GM19324 (cell line): ENCODE data around the gene SLC8A2.
A peak's percentile ranks its signal among the peaks of the same experiment; 100 is the strongest.

ENCODE experiments used
- ATAC-seq: cut with Tn5 transposase; IDR thresholded peaks from one replicate; pipeline ENCODE4 v1.9.1; 2021; ENCODE audit warnings: mild to moderate bottlenecking, moderate library complexity; ENCODE audit not compliant: unreplicated experiment, low FRiP score

Gene SLC8A2, protein sequence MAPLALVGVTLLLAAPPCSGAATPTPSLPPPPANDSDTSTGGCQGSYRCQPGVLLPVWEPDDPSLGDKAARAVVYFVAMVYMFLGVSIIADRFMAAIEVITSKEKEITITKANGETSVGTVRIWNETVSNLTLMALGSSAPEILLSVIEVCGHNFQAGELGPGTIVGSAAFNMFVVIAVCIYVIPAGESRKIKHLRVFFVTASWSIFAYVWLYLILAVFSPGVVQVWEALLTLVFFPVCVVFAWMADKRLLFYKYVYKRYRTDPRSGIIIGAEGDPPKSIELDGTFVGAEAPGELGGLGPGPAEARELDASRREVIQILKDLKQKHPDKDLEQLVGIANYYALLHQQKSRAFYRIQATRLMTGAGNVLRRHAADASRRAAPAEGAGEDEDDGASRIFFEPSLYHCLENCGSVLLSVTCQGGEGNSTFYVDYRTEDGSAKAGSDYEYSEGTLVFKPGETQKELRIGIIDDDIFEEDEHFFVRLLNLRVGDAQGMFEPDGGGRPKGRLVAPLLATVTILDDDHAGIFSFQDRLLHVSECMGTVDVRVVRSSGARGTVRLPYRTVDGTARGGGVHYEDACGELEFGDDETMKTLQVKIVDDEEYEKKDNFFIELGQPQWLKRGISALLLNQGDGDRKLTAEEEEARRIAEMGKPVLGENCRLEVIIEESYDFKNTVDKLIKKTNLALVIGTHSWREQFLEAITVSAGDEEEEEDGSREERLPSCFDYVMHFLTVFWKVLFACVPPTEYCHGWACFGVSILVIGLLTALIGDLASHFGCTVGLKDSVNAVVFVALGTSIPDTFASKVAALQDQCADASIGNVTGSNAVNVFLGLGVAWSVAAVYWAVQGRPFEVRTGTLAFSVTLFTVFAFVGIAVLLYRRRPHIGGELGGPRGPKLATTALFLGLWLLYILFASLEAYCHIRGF

DNA sequence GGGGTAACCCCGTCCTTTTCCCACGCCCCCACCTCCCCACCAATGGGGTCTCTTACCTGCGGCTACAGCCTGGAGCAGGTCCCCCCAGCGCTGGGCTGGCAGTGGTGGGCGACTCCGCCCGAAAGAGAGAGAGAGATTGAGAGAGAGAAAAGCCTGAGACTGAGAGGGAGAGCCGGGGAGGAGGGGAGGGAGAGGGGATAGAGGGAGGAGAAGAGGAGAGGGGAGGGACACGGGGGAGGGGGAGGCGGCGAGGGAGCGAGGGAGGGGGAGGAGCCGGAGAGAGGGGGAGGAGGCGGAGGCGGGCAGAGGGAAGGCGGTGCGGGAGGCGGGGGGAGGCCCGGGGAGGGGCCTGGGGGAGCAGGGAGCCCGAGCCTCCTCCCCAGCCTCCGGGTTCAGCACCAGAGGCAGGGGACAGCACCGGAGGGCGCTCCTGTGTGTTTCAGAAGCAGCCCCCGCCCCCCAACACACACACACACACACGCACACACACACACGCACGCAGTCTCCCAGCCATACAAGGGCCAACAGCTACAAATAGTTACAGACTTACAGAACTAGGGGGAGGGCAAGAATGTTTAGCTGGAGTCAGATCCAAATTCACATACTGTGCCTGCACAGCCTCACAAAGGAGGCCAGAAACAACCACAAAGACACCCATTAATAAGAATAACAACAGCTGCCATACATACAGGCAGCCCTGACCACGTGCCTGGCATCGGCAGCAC, at the start of gene SLC8A2:
TSS of gene SLC8A2 (minus strand) at position 161 of the 725 bp plus-strand sequence. CDS start 5,490 bp downstream, outside the sequence.
- no peak for ATAC-seq

DNA sequence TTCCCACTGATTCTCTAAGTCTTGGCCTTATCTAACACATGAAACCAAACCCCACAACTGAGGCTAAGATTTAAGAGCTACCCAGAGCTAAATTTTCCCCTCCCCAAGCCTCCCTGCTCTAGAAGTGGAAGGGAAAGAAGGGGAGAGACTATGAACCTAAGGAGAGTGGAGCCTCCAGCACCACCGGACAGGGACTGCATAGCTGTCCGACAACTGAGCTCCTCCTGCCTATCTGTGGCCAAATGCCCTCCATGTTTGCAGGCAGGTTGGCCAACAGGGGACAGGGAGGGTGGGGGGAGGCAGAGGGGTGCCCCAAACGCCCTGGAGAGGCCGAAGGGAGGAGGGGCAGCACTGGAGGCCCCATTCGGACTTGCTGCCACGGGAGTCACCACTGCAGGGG, 49.1 kb upstream of the SLC8A2 start:
- ATAC-seq = no peak

DNA sequence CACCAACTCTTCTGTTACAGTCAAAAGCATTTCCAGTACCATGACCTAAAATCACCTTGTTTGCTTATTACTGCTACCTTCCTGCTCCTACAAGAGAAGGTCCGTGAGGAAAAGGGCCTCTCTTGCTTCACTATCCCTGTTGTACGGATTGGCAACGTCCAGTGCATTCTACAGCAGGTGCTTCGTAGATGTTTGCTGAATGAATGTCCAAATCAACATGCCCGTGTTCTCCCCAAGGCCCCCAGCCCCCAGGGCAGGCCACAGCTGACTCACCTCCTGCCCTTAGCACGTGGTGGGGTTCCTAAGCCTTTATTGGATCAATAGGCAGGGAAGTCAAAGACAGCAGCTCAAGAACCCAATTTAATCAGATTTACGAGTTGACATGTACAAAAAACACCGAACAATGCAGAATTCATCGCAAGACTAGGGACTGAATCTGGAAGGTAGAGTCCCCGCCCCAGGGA, 48.7 kb upstream of the SLC8A2 start:
- no peak for ATAC-seq

DNA sequence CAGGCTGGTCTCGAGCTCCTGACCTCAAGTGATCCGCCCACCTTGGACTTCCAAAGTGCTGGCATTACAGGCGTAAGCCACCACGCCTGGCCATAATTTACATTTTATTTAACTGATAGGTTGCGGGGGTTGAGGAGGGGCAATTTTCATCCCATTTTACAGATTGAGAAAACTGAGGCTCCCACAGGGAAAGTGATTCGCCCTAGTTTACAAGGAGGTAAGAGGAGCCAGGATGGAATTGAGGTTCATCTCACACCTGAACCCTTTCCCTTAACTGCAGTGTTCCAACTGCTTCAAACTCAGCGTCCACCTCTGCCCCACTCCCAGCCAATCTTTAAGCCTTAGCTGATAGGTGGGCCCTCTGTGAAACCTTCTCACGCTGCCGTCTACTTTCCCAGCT, 47.2 kb upstream of the SLC8A2 start:
- no peak for ATAC-seq

DNA sequence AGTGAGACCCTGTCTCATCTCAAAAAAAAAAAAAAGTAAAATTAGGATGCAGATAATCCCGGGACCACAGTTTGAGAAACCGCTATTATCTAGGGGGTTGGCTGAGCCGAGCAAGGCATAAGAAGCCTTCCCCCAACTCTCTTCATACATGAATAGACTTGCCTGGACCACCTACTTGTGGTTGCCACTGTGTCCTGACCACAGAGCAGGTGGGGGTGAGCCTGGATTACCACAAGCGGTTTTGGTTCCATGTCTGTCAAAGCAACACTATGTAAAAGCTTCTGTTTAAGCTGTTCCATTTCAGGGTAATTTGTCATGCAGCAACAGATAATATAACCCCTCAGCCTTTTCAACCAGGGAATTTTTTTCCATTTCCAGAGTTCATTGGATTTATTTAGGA, 46.4 kb upstream of the SLC8A2 start:
- ATAC-seq = peak; percentile 23

DNA sequence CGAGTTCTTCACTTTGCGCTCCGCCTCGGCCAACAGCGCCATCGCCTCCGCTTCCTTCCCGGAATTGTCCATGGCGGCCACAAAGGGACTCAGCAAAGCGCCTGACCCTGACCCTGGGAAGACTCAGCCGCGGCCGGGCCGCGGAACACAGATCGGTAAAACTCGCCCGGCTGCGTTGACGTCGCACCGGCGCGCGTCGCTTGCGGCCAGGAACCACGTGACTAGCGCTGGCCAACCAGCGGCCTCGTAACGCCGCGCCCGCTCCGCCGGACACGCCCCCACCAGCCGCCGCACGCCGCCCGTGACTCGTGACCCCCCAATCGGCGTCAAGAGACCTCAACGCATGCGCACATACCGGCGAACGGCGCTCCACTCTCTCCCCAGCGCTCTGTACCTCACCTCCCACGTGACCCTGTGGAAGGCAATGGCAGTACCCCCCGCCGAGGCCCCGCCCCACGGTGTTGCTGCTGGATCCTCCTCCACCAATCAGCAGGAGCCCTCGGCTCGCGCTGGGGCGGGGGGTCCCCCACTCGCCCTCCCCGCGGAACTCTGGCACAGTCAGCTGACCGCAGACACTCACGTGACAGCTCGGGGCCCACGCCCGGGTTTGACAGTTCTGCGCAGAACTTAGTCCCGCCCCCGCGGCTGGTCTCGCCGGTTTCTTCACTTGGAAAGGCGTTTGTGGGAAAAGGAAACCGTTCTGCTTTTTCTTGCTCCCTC, 43.3 kb upstream of the SLC8A2 start, which contains the start of gene NAPA:
TSS of gene NAPA (minus strand) at position 195 of the 720 bp plus-strand sequence. CDS start at position 72, 123 bp downstream.
- ATAC-seq = peak; percentile 86

DNA sequence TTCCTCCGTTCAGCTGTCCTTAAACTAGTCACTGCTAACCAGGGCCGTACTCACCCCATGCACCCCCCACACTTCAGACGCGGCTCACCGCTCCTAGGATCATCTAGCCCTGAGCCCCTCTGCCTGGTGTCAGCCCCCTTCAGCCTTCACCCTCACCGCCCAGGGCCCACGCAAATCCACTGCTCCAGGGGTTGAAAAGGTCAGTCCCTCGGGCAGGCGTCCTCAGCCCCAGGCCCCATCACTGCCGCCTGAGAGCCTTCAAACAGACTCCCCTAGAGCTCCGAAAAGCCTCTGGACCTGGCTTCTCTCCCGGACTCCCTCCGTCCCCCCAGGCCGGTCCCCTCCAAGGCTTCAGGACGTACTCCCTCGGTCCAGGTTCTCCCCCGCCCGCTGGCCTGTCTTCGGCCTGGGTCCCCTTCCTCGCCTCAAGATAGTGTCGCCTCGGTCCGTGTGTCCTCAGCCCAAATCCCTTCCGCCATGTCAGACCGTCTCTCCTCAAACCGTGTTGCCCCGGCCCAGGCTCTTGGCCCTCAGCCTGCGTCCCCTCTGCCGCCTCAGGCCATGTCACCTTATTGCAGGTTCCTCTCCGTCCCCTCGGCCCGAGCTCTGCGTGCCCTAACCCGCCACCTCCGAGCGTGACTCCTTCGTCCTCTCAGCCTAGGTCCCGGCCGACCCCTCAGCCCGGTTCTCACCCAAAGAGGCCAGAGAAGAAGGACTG, 42.6 kb upstream of the SLC8A2 start:
- no peak for ATAC-seq

DNA sequence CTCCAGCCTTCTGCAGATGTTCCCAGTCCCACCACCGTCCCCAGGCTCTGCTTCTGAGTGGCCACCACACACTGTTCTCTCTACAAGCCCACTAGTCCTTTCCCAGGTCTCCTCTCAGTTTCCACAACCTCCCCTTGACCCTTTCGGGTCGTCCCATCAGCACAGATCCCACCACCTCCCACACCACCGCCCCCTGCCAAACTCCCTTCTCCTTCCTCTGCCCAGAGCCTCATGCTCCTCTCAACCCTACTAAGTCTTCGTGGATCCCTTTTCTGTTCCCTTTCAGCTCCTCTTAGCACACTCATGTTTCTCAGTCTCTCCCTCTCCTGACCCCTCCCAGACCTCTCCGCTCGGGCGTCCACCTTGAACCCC, 41.2 kb upstream of the SLC8A2 start:
- ATAC-seq = no peak

DNA sequence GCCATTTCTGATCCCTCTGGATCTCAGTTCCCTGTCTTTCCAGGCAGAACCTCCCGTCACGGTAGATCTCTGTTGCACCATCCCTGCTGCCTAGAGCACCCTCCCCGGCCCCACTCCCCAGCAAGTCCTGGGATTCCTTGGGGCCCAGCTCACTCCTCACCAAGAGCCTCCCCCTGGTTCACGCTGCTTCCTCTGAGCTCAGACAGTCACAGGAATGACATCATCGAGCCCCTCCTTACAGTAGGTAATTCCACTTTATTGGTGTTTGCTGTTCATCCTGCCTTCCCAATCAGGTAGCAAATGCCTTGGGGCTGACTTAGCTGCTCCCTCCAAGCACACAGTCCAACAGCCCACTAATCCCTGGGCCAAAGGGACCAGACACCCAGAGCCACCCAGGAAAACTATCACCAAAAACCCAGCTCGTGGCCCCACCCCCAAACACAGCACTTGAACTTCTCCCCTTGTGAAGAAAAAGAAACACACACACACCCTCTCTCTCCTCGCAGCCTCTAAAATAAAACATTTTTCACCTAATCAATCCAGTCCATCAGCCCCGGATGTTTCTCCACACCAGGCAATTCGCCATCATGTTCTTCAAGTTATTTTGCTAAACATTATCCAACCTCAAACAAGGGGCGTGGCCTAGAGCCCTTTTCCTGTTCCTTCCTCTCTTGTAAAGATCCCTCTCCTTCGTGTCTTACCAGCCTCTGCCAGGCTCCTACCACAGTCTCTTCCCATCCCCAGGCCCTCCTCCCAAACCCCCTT, 40.7 kb upstream of the SLC8A2 start:
- no peak for ATAC-seq

DNA sequence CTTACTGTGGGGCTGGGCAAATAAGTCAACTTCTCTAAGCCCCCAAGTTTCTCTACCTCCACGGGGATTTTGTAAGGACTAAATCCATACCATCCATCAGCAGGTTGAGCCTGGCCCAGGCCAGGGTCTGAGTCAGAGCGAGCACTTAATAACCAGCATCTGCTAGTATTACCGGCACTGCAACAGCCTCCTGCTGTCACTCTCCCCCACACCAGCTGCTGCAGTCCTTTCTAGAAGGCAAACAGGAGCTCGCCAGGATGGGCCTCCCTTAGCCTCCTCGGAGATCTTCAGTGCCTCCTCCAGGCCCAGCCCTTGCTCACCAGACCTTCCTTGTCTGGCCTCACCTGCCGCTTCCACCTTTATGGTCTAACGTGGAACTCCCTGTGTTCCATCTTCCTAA, 40.0 kb upstream of the SLC8A2 start:
- ATAC-seq = no peak

DNA sequence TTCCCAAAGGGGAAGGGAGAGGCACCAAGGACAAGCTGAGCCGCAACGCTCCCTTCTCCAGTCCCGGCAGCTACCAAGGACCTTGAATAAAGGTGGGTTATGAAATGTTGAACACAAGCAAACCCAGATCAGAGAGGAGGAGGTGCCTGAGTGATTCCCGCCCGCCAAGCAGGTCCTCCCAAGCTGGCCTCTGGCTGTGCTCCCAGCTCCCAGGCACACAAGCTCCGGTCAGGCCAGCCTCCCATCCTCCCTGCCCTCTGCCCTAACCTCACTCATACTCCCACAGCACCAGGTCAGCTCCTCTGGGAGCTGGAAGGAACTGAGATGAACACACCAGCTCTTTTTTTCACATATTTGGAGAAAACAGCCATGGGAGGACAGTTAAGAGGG, 39.4 kb upstream of the SLC8A2 start:
- no peak for ATAC-seq

DNA sequence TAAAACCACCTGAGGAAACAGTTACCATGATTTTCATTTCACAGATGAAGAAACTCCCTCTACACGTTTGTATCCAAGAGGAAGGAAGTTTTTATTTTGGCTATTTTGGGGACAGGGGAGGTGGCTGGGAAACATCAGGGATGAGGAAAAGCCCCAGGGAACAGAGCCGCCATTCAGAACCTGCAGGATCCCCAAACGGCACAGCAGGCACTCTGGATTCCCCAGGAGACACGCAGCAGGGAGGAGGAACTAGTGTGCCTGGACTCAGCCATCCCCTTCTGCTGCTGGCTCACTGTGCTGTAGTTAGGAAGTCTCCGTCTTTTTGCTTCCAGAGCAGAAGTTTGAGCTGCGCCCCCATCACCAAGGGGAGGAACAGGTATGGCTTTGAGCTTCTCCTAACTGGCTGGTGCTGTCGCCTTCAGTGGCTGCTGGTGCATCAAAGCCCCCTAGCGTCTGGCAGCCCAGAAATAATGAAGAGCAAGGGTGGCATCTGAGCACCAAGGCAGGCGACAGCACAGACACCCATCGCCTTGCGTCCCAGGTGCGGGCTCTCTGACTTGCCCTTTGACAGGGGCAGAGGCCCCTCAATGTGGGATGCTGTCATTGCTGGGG, 38.9 kb upstream of the SLC8A2 start:
- ATAC-seq = no peak

DNA sequence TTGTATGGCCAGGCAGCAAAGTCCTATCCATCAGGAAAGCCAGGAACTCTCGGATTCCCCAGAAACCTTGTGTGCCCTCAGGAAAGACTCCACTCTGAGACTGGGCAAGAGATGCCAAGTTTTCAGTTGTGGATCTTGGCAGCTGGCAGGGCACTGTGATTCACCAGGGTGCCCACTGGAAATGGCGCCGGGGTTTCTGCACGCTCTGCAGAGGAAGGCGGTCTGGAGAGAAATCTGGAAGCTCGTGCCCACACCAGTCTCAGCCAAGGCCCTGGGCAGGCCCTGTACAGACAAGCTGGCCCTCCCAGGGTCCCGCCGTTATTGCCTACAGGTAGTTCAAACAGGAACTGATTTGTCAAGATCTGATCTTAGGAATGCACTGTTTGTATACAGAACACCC, 38.3 kb upstream of the SLC8A2 start:
- ATAC-seq = no peak

DNA sequence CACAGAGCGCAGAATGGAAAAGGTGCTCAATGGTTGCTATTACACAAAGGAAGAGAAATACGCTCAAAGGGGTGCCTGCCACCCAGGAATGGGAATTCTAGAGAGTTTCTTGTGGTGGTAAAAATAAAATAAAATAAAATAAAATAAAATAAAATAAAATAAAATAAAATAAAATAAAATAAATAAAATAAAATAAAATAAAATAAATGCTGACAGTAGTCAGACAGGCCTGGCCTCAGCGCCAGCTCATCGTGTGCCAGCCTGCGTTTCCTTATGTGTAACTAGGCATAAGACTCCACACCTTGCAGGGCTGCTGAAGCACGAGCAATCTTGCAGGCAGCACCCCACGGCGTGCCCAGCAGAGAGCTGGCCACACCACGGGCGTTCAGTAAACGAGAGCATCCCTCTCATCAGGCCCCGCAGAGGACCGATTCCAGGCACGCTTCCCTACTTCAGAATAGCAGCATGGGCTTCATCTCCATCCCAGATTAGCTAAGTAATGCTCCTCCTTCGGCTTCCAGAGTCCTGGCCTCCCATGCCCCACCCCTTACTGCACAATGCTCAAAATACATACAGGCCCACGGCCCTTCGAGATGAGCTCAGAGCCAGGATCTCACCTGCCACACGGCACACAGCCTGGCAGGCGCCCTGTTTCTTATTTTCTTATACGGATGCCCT, 37.6 kb upstream of the SLC8A2 start:
- no peak for ATAC-seq

DNA sequence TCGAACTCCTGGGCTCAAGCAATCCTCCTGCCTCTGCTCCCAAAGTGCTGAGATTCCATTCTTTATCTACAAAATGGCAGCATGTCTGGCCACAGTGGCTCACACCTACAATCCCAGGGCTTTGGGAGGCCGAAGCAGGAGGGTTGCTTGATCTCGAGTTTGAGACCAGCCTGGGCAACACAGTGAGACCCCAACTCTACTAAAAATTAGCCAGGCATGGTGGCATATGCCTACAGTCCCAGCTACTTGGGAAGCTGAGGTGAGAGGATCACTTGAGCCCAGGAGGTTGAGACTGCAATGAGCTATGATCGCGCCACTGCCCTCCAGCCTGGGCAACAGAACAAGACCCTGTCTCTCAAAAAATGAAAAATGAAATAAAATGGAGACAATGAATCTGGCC, 37.0 kb upstream of the SLC8A2 start:
- no peak for ATAC-seq

DNA sequence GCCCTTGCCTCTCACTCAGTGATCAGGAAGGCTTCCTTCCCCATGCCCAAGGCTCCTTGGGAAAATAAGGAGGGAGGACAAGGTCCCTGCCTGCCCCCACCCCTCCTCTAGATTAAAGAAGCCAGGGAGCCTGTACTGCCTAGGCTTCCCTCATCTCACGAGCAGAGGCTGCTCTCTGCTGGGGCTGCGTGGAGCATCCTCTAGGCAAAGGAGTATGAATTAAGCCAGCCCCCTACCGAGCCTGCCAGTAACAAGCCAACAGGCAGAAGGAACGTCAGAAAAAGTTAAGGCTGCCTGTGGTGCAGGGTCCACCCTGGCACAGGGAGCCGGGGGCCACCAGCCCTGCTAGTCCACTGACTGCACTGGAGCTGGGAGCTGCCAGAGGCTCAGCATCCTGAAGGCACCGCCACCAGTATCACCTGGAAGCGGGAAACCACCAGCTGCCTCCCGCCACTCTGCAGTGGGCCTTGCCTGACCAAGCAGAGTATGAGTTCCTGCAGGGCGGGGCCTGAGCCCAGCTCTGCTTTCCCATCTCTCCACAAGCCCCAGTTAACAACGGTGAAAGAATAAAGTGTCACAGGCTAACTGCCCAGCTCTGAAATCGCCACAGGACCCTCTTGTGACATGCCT, 36.3 kb upstream of the SLC8A2 start:
- no peak for ATAC-seq

DNA sequence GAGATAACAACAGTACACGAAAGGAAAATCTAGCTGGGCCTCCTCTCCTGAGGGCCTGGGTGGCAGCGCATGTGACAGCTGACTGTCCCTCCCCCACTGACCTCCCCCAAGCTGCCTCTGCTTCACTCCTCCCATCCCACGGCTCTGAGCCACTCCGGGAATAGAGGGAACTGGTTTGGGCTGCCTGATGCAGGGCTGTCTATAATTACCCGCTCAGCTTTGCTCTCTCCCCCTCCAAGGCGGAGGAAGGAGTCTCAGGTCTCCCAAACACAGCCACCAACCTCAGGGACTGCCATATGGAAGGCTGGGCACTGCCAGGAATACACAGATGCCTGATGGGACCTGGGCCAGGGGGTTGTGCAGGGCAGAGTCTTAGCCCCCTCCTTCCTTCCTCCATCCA, 35.3 kb upstream of the SLC8A2 start:
- ATAC-seq = no peak
